T-cell (primary cell): ENCODE data around the gene ZNF365. TPM values are rescaled to one million over a fixed set of nuclear protein-coding genes. Genes with fewer than 3 reads are reported as not detected.
A peak's percentile ranks its signal among the peaks of the same experiment; 100 is the strongest.
"Not testable (repeated sequence)": the region's sequence is repeated elsewhere in the genome, so short reads cannot be mapped to it uniquely, and the experiment has no call there.

Source experiments
- ATAC-seq, 4 experiments: fragments of 200-7000 bp in 3 of 4; fragments of 150-1000 bp in 1 of 4; cut with Tn5 transposase; replicated peaks in 1 of 4; 1 replicate in 3 of 4; 2 replicates in 1 of 4; pipeline ENCODE4 v1.10.0; 2021; ENCODE audit warnings: moderate library complexity in 3 of 4, mild to moderate bottlenecking in 2 of 4, moderate number of reproducible peaks in 1 of 4
- CTCF ChIA-PET, 2 donors: fragments of 300-600 bp; sonication (Branson Sonifier 250); formaldehyde crosslinking; loops; one replicate each; lab custom pipeline; 2022; ENCODE audit warnings: antibody characterized with exemption in 2 of 2; lab: Charles Lee
- POLR2A ChIA-PET, 2 donors: fragments of 300-600 bp; sonication (Branson Sonifier 250); formaldehyde crosslinking; loops; one replicate each; lab custom pipeline; 2022; ENCODE audit warnings: antibody characterized with exemption in 2 of 2; lab: Charles Lee
- DNase-seq, 35 experiments: peaks; one replicate each; pipeline versions ENCODE4 v3.0.0 to v3.0.0-alpha.2; 2013 to 2023
- H3K27ac ChIP-seq: one replicate; pipeline ENCODE4 v1.5.1; 2013; ENCODE audit warnings: low read length
- H3K27me3 ChIP-seq, 2 experiments: replicated peaks in 1 of 2; 1 replicate in 1 of 2; 2 replicates in 1 of 2; pipeline versions ENCODE4 v1.6.1 to v1.7.0; 2013; ENCODE audit warnings: low read length in 1 of 2, mixed read lengths in 1 of 2; ENCODE audit not compliant: control insufficient read depth in 2 of 2, insufficient read depth in 2 of 2; ENCODE audit errors: extremely low read depth in 1 of 2
- H3K36me3 ChIP-seq, 2 donors: 1 replicate in 1 of 2; 2 replicates in 1 of 2; pipeline versions ENCODE4 v1.6.1 to v1.7.0; 2013; ENCODE audit warnings: low read length in 1 of 2; ENCODE audit not compliant: control insufficient read depth in 2 of 2, insufficient read depth in 1 of 2; ENCODE audit errors: extremely low read depth in 1 of 2
- H3K4me1 ChIP-seq, 2 experiments: 1 replicate in 1 of 2; 2 replicates in 1 of 2; pipeline versions ENCODE4 v1.6.1 to v1.7.0; 2013; ENCODE audit warnings: low read length in 2 of 2, mixed read lengths in 1 of 2; ENCODE audit not compliant: insufficient read depth in 2 of 2, control insufficient read depth in 1 of 2; ENCODE audit errors: extremely low read depth in 1 of 2
- H3K4me3 ChIP-seq, 2 donors: 1 replicate in 1 of 2; 2 replicates in 1 of 2; pipeline versions ENCODE4 v1.5.1 to v1.7.0; 2013; ENCODE audit warnings: mild to moderate bottlenecking in 2 of 2, low read length in 1 of 2, moderate library complexity in 1 of 2; ENCODE audit not compliant: control insufficient read depth in 1 of 2; ENCODE audit errors: extremely low read depth in 1 of 2
- H3K9me3 ChIP-seq: 2 replicates; pipeline ENCODE4 v1.7.0; 2013
- H3K27ac Mint-ChIP-seq, 2 donors: one replicate each; pipeline ENCODE4 v1.8.0; 2020 to 2021; ENCODE audit warnings: mild to moderate bottlenecking in 2 of 2, mixed read lengths in 2 of 2
- H3K27me3 Mint-ChIP-seq, 2 donors: one replicate each; pipeline ENCODE4 v1.8.0; 2021 to 2022; ENCODE audit warnings: mixed read lengths in 2 of 2
- H3K36me3 Mint-ChIP-seq: one replicate; pipeline ENCODE4 v1.8.0; 2021; ENCODE audit warnings: mixed read lengths
- H3K4me1 Mint-ChIP-seq, 3 donors: one replicate each; pipeline ENCODE4 v1.8.0; 2020 to 2022; ENCODE audit warnings: mixed read lengths in 3 of 3, mild to moderate bottlenecking in 1 of 3
- H3K4me3 Mint-ChIP-seq, 3 donors: one replicate each; pipeline ENCODE4 v1.8.0; 2020 to 2022; ENCODE audit warnings: mild to moderate bottlenecking in 3 of 3, mixed read lengths in 3 of 3, moderate library complexity in 3 of 3
- H3K9me3 Mint-ChIP-seq, 3 donors: one replicate each; pipeline ENCODE4 v1.8.0; 2020 to 2022; ENCODE audit warnings: mixed read lengths in 3 of 3
- WGBS: methylation state at CpG from one replicate; pipeline ENCODE4 v1.1.5; 2013; ENCODE audit warnings: missing lambda C conversion rate; ENCODE audit not compliant: insufficient coverage; 5-methylcytosine and 5-hydroxymethylcytosine counted together
- total RNA-seq, 35 experiments: library from RNA in 6 of 35; stranded (reverse) in 6 of 35; fragments of 120-200 nt in 1 of 35; gene quantifications; one replicate each; pipeline versions ENCODE4 v1.2.1 to v1.2.4 and lab custom pipeline; 2013 to 2026

Gene ZNF365
- total RNA-seq, 5 donors from 2014 or later (not counting 1 experiment from before 2014, with no cell fraction given): 2.0 to 7.9 (median 2.3) TPM

GRCh38 chr10:62348029-62348428, 26.1 kb upstream of the ZNF365 start:
- Mint-ChIP-seq H3K36me3 (peaks cover 20% of the 10 kb centered on the region), H3K9me3 (peaks cover 27 to 55% (median 45%) of the 10 kb centered on the region in 3 donors), H3K27ac (no peak overlapping the region), H3K27me3 (peaks cover 5 to 10% of the 10 kb centered on the region in 2 donors), H3K4me3 (no peak overlapping the region), H3K4me1 (no peaks in the 10 kb centered on the region)
- Histone ChIP-seq H3K27me3 (no peaks in the 10 kb centered on the region), H3K4me3 (no peak overlapping the region), H3K9me3 (no peaks in the 10 kb centered on the region), H3K27ac (no peak overlapping the region), H3K36me3 (no peaks in the 10 kb centered on the region), H3K4me1 (no peaks in the 10 kb centered on the region)
- ChIA-PET POLR2A (no interaction called here), CTCF (no interaction called here)
- ATAC-seq (no peak), DNase-seq (no peak)

- no peaks in the 10 kb centered on the region for H3K4me1 ChIP-seq
- H3K27ac ChIP-seq: no peak overlapping the region
- H3K36me3 ChIP-seq: no peaks in the 10 kb centered on the region
- DNase-seq: no peak
- Mint-ChIP-seq H3K27me3 (peaks cover 2 to 3% of the 10 kb centered on the region in 2 donors), H3K9me3 (peaks cover 18 to 41% (median 24%) of the 10 kb centered on the region in 3 donors), H3K36me3 (peaks cover 7% of the 10 kb centered on the region), H3K4me3 (no peak overlapping the region), H3K27ac (no peak overlapping the region), H3K4me1 (peaks cover 0 to 1% (median 0%) of the 10 kb centered on the region in 3 donors)
- no peak overlapping the region for H3K4me3 ChIP-seq
- H3K9me3 ChIP-seq: no peaks in the 10 kb centered on the region
- ChIA-PET POLR2A (interaction anchor here in 1 of 2 donors (0.6 kb wide), 1 partner anchor 762 kb away, joined by 4 read pairs; no protein-coding TSS in a partner anchor), CTCF (interaction anchor here in 1 of 2 donors (0.6 kb wide), 1 partner anchor 35 kb away, joined by 3 read pairs; no protein-coding TSS in a partner anchor)
- no peaks in the 10 kb centered on the region for H3K27me3 ChIP-seq
- ATAC-seq: no peak
Observed at GRCh38 chr10:62352356-62352970, 21.7 kb upstream of the ZNF365 start.

GRCh38 chr10:62354916-62355315, 19.3 kb upstream of the ZNF365 start:
- no peak overlapping the region for H3K27ac ChIP-seq
- Mint-ChIP-seq H3K27ac (no peak overlapping the region), H3K27me3 (no peaks in the 10 kb centered on the region), H3K4me1 (peaks cover 0 to 1% (median 0%) of the 10 kb centered on the region in 3 donors), H3K4me3 (no peak overlapping the region), H3K36me3 (no peaks in the 10 kb centered on the region), H3K9me3 (peaks cover 3 to 26% (median 12%) of the 10 kb centered on the region in 3 donors)
- no CpG with 5 or more reads among the region's 2 CpGs for WGBS
- no peak overlapping the region for H3K4me3 ChIP-seq
- ATAC-seq: no peak
- CTCF ChIA-PET: no interaction called here
- no peak for DNase-seq
- H3K9me3 ChIP-seq: no peaks in the 10 kb centered on the region
- no peaks in the 10 kb centered on the region for H3K4me1 ChIP-seq
- H3K36me3 ChIP-seq: no peaks in the 10 kb centered on the region
- POLR2A ChIA-PET: no interaction called here
- H3K27me3 ChIP-seq: no peaks in the 10 kb centered on the region

- Histone ChIP-seq H3K36me3 (no peaks in the 10 kb centered on the region), H3K9me3 (no peaks in the 10 kb centered on the region), H3K4me1 (no peaks in the 10 kb centered on the region), H3K4me3 (no peak overlapping the region), H3K27me3 (no peaks in the 10 kb centered on the region), H3K27ac (no peak overlapping the region)
- Mint-ChIP-seq H3K9me3 (peaks cover 0 to 13% (median 4%) of the 10 kb centered on the region in 3 donors), H3K27me3 (peaks cover 2 to 5% of the 10 kb centered on the region in 2 donors), H3K27ac (no peak overlapping the region), H3K36me3 (no peaks in the 10 kb centered on the region), H3K4me3 (no peak overlapping the region), H3K4me1 (peaks cover 0 to 1% (median 0%) of the 10 kb centered on the region in 3 donors)
- no peak for ATAC-seq
- no peak for DNase-seq
- no CpG with 5 or more reads among the region's 2 CpGs for WGBS
- POLR2A ChIA-PET: no interaction called here
- CTCF ChIA-PET: no interaction called here
Observed at GRCh38 chr10:62356447-62356846, 17.7 kb upstream of the ZNF365 start.

- H3K27me3 Mint-ChIP-seq, H3K4me1 Mint-ChIP-seq, DNase-seq, ATAC-seq, H3K36me3 Mint-ChIP-seq, H3K4me1 ChIP-seq, H3K9me3 ChIP-seq, POLR2A ChIA-PET, H3K27ac Mint-ChIP-seq, H3K36me3 ChIP-seq, H3K27ac ChIP-seq, CTCF ChIA-PET, H3K4me3 ChIP-seq, H3K27me3 ChIP-seq, H3K4me3 Mint-ChIP-seq: not testable (repeated sequence)
- WGBS: 80% methylated on average over 1 of the region's 2 CpGs
- H3K9me3 Mint-ChIP-seq: peaks cover 0 to 13% (median 0%) of the 10 kb centered on the region in 3 donors
Observed at GRCh38 chr10:62358151-62358550, 16.0 kb upstream of the ZNF365 start.

GRCh38 chr10:62373639-62373994, 552 bp upstream of the ZNF365 start:
- H3K36me3 ChIP-seq: no peaks in the 10 kb centered on the region
- H3K27ac Mint-ChIP-seq: peak overlapping the region; percentile 39 to 66
- H3K4me1 Mint-ChIP-seq: peaks cover 4 to 36% (median 20%) of the 10 kb centered on the region in 3 donors
- H3K4me1 ChIP-seq: peaks cover 3 to 13% of the 10 kb centered on the region in 2 experiments
- peak overlapping the region; percentile 74 to 84 (median 74) for H3K4me3 Mint-ChIP-seq
- DNase-seq: no peak
- H3K9me3 ChIP-seq: no peaks in the 10 kb centered on the region
- H3K27me3 ChIP-seq: peaks cover 4 to 10% of the 10 kb centered on the region in 2 experiments
- no peaks in the 10 kb centered on the region for H3K9me3 Mint-ChIP-seq
- ChIA-PET CTCF (interaction anchor here (0.7 to 1.6 kb wide), 2 partner anchors 11 to 841 kb away, joined by 3 to 5 read pairs; no protein-coding TSS in a partner anchor), POLR2A (interaction anchor here (0.6 to 0.7 kb wide), 2 partner anchors 406 to 470 kb away, joined by 4 to 6 read pairs; no protein-coding TSS in a partner anchor)
- peak overlapping the region; percentile 39 for H3K27ac ChIP-seq
- no peak for ATAC-seq
- H3K4me3 ChIP-seq: peak overlapping the region; percentile 50 to 57
- WGBS: no CpG with 5 or more reads among the region's 8 CpGs
- no peaks in the 10 kb centered on the region for H3K36me3 Mint-ChIP-seq
- H3K27me3 Mint-ChIP-seq: peaks cover 11 to 12% of the 10 kb centered on the region in 2 donors
